Activated CD4-positive, alpha-beta T cell treated with anti-CD3 and anti-CD28 coated beads for 4 hours (primary cell): ENCODE data around the gene WFIKKN2.

ENCODE experiments used
- DNase-seq, 2 donors: peaks; one replicate each; pipeline ENCODE4 v3.0.0-alpha.2; 2020

WFIKKN2 gene

GRCh38 chr17:50881182-50881581, 45.8 kb downstream of the WFIKKN2 start:
- no peak for DNase-seq

GRCh38 chr17:50882851-50883250, 47.5 kb downstream of the WFIKKN2 start:
- no peak for DNase-seq

GRCh38 chr17:50883850-50884438, 48.6 kb downstream of the WFIKKN2 start:
- no peak for DNase-seq

GRCh38 chr17:50884439-50885311, 49.3 kb downstream of the WFIKKN2 start:
- DNase-seq: no peak

GRCh38 chr17:50887705-50888245, 52.4 kb downstream of the WFIKKN2 start:
- no peak for DNase-seq

DNA sequence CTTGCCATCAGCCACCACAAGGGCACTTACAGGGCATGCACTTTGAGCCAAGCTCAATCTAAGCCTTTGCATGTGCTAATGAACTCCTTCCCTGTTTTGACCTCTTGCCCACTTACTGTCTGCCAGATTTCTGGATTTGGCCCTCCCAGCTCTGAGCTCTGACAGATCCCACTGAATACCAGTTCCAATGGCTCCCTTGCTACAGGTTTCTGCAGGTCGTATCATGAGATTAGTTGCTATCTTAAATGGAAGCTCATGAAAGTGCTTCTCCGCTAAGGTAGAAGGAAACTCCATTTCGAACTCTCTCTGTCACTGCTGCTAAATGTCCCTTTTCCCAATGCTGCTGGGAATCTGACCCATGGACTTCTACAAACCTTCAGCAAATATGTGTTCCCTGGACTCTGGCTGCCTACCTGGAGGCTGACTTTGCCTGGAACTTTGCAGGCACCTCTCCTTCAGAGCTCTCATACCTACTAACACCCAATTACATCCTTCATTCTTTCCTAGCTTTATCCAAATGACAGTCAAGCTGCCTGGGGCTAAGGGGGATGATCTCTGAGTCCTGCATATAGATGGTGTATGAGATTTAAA, 54.2 kb downstream of the WFIKKN2 start:
- no peak for DNase-seq

DNA sequence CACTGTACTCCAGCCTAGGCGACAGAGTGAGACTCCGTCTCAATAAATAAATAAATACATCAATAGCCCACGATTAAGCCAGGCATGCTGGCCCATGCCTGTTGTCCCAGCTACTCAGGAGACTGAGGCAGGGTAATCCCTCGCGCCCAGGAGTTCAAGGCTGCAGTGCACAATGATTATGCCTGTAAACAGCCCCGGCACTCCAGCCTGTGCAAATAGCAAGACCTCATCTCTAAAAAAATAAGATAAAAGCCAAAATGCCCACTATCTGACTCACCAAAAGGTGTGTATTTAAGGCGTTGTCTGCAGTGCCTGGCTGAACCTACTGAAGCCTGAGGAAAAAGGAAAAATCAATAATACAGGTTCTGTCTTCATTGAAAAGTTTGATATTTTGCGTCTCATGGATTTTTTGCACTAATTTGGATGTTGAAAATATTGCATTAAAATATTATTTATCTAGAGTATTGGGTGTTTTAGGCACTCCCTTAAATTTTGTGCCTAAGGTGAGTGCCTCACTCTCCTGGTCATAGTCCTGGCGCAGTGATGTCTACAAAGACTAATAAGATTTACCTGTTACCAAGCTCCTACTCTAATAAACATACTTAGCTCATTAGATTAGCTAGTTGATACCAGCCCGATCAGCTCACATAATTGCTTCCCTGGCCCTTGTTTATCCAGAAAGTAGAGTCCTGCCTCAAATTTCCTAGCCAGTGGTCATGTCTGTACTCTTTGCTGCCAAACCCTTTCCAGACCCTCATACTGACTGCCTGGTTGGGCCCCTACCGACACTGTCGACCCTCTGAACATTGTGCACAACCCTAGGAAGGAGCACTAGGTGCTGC, 55.5 kb downstream of the WFIKKN2 start:
- DNase-seq: no peak

DNA sequence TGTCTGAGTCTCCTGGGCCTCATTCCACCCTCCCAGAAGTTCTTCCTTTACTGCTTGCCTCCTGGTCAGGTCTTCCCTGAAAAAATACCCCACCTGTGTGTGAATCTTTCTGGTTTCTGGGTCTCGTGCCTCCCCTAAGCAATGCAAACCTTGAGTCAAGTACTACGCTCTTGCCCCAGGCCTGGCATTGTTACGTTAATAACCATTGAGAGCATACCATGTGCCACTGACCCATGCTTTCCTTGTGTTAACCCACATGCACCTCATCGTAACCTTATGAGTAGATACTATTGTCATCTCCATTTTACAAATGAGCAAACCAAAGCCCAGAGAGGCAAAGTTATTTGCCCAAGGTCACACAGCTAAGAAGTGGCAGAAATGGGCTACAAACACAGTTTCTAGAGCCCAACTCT, 56.2 kb downstream of the WFIKKN2 start:
- DNase-seq: no peak
